ENCODE results near the gene MAP7D2. TPM values are rescaled to one million over a fixed set of nuclear protein-coding genes. Genes with fewer than 3 reads are reported as not detected.
A peak's percentile ranks its signal among the peaks of the same experiment; 100 is the strongest.

Gene MAP7D2
- total and polyA plus RNA-seq, 2 of the 13 experiments (the other 11 are each of a cell fraction or from before 2014, with no cell fraction given) = 9.6 to 10.5 TPM

GRCh38 chrX:20029728-20030127, 87.0 kb downstream of the MAP7D2 start:
- 0% methylated on average over 2 of the region's 2 CpGs for WGBS (ENCODE audit: low lambda C conversion rate)
- ChIA-PET POLR2A (no interaction called here), CTCF (ENCODE audit: low intra/inter-chr PET ratio, low total read pairs) (no interaction called here)
- in situ Hi-C loops (cut with HindIII; ENCODE audit: extremely low pct_ligation_motif_present, low pct_unique_long_range_greater_than_20kb) = no loop called here
- Histone ChIP-seq H3K9me3 (ENCODE audit: low read length) (no peaks in the 10 kb centered on the region), H3K36me3 (replicated peaks in 1 of 2; ENCODE audit: control insufficient read depth in 1 of 2, insufficient read depth in 2 of 2, low read length in 2 of 2) (peaks cover 0 to 1% of the 10 kb centered on the region in 2 experiments; a peak in 1 of 5 replicates), H3K4me1 (ENCODE audit: insufficient read depth, low read length) (peaks cover 47% of the 10 kb centered on the region), H3K4me2 (ENCODE audit: low read depth, low read length) (peak overlapping the region; percentile 32), H3K9ac (ENCODE audit: insufficient read depth, low read depth, low read length) (no peak overlapping the region), H4K20me1 (ENCODE audit: insufficient read depth, low read length) (no peaks in the 10 kb centered on the region), H3K27ac (ENCODE audit: extremely low read length, insufficient read depth, low read length) (peak overlapping the region; percentile 64), H3K4me3 (replicated peaks in 1 of 3; ENCODE audit: insufficient read depth in 1 of 3, low read depth in 2 of 3, low read length in 3 of 3) (no peak overlapping the region), H2AFZ (ENCODE audit: low read length) (no peak overlapping the region), H3K79me2 (ENCODE audit: insufficient read depth, low read length) (no peaks in the 10 kb centered on the region), H3K27me3 (ENCODE audit: control insufficient read depth in 1 of 2, insufficient read depth in 2 of 2, low read length in 2 of 2) (no peaks in the 10 kb centered on the region)
- intact Hi-C loops (cut with micrococcal nuclease; ENCODE audit: unreplicated experiment) = no loop called here
- ATAC-seq (peak; percentile 94), FAIRE-seq (peak; percentile 94), DNase-seq (ENCODE audit: low spot score) (peak; percentile 82)
- no TSS peak for BruUV-seq (replicated peaks)
- TF ChIP-seq ZNF503 (CRISPR knock-in tag; IDR thresholded peaks at IDR 0.05) = no peak
- no peak for TF ChIP-seq ZNF44 (CRISPR knock-in tag; IDR thresholded peaks at IDR 0.05)
- TF ChIP-seq FOXJ3 (CRISPR knock-in tag; IDR thresholded peaks at IDR 0.05; ENCODE audit: borderline replicate concordance) = no peak
- TF ChIP-seq E2F5 (CRISPR knock-in tag; conservative IDR thresholded peaks at IDR 0.05) = no peak
- TF ChIP-seq KLF15 (CRISPR knock-in tag; IDR thresholded peaks at IDR 0.05; ENCODE audit: borderline replicate concordance) = no peak
- TF ChIP-seq SNAPC2 (CRISPR knock-in tag; IDR thresholded peaks at IDR 0.05) = no peak
- TF ChIP-seq PREB (CRISPR knock-in tag; IDR thresholded peaks at IDR 0.05) = no peak
- no peak for TF ChIP-seq ZBED4 (CRISPR knock-in tag; IDR thresholded peaks at IDR 0.05; ENCODE audit: borderline replicate concordance)
- no peak for TF ChIP-seq MZF1 (CRISPR knock-in tag; IDR thresholded peaks at IDR 0.05; ENCODE audit: borderline replicate concordance)
- TF ChIP-seq ZNF10 (CRISPR knock-in tag; IDR thresholded peaks at IDR 0.05; ENCODE audit: borderline replicate concordance, low read depth) = no peak
- TF ChIP-seq MED1 (CRISPR knock-in tag; IDR thresholded peaks at IDR 0.05) = peak; percentile 45; the same call in 1 of the 2 replicates
- TF ChIP-seq FUBP1 (CRISPR knock-in tag; IDR thresholded peaks at IDR 0.05; ENCODE audit: borderline replicate concordance) = no peak
- TF ChIP-seq STAT5B (CRISPR knock-in tag; IDR thresholded peaks at IDR 0.05) = no peak
- 0 out of 2 replicates have a peak, but pooled peaks have one; percentile 34 for TF ChIP-seq DPF2 (CRISPR knock-in tag; IDR thresholded peaks at IDR 0.05; ENCODE audit: borderline replicate concordance, low read depth)
- TF ChIP-seq FOXC1 (CRISPR knock-in tag; IDR thresholded peaks at IDR 0.05; ENCODE audit: borderline replicate concordance) = no peak

Data from HepG2 (cell line).